Glutamatergic neuron (in vitro differentiated cells): Measurements from ENCODE around the gene ESRP2. TPM values are rescaled to one million over a fixed set of nuclear protein-coding genes. Genes with fewer than 3 reads are reported as not detected.

Experiments used
- DNase-seq: peaks from one replicate; pipeline ENCODE4 v3.0.0; 2022
- H3K27ac Mint-ChIP-seq: one replicate; pipeline ENCODE4 v1.8.0; 2020; ENCODE audit warnings: mild to moderate bottlenecking, mixed read lengths, inconsistent platforms; ENCODE audit not compliant: unreplicated experiment
- H3K27me3 Mint-ChIP-seq: one replicate; pipeline ENCODE4 v1.8.0; 2020; ENCODE audit warnings: mild to moderate bottlenecking, moderate library complexity, mixed read lengths, inconsistent platforms; ENCODE audit not compliant: unreplicated experiment
- H3K36me3 Mint-ChIP-seq: one replicate; pipeline ENCODE4 v1.8.0; 2020; ENCODE audit warnings: mild to moderate bottlenecking, mixed read lengths, inconsistent platforms; ENCODE audit not compliant: unreplicated experiment
- H3K4me1 Mint-ChIP-seq: one replicate; pipeline ENCODE4 v1.8.0; 2020; ENCODE audit warnings: mild to moderate bottlenecking, low read depth, mixed read lengths, inconsistent platforms; ENCODE audit not compliant: unreplicated experiment
- H3K4me3 Mint-ChIP-seq: one replicate; pipeline ENCODE4 v1.8.0; 2020; ENCODE audit warnings: mild to moderate bottlenecking, mixed read lengths, inconsistent platforms; ENCODE audit not compliant: unreplicated experiment
- H3K9me3 Mint-ChIP-seq: one replicate; pipeline ENCODE4 v1.8.0; 2020; ENCODE audit warnings: mild to moderate bottlenecking, moderate library complexity, mixed read lengths, inconsistent platforms; ENCODE audit not compliant: unreplicated experiment
- long read RNA-seq: library from polyadenylated mRNA; unstranded; transcript quantifications from one replicate; pipeline ENCODE4 v2.0.0, GENCODE V29; 2020; ENCODE audit not compliant: unreplicated experiment
- total RNA-seq: library from RNA; stranded (reverse); fragmentation: NEBNext Ultra II Directional; extraction: Animal tissue kit (Norgen Biotek cat#: 25700); gene quantifications from one replicate; pipeline ENCODE4 v1.2.1, GENCODE V29; 2021; ENCODE audit not compliant: unreplicated experiment
- TF ChIP-seq, protein P1 (sequence below): fragments of 200-600 bp; sonication (generic); IDR thresholded peaks from one replicate; pipeline ENCODE4 v1.5.0; 2021; ENCODE audit not compliant: partially characterized antibody, unreplicated experiment

Gene ESRP2
- total RNA-seq, result not detected
- long read RNA-seq, result 0 reads

DNA sequence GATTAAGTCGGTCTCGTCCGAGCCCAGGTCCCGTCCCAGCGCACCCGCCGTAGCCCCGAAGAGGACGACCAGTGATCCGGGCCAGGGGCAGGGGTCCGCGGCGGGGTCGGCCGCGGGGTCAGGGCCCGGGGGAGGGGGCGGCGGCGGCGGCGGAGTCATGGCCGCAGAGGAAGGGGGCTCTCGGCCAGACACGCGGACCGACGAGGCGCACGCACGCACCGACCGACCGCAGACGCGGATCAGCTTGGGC, at the start of gene ESRP2:
Gene ESRP2 (minus strand): TSS at position 241 of the 250 bp plus-strand sequence. CDS start 82 bp downstream, at position 159.
- peaks cover 8% of the 10 kb centered on the region for H3K27me3 Mint-ChIP-seq
- TF ChIP-seq, protein P1, sequence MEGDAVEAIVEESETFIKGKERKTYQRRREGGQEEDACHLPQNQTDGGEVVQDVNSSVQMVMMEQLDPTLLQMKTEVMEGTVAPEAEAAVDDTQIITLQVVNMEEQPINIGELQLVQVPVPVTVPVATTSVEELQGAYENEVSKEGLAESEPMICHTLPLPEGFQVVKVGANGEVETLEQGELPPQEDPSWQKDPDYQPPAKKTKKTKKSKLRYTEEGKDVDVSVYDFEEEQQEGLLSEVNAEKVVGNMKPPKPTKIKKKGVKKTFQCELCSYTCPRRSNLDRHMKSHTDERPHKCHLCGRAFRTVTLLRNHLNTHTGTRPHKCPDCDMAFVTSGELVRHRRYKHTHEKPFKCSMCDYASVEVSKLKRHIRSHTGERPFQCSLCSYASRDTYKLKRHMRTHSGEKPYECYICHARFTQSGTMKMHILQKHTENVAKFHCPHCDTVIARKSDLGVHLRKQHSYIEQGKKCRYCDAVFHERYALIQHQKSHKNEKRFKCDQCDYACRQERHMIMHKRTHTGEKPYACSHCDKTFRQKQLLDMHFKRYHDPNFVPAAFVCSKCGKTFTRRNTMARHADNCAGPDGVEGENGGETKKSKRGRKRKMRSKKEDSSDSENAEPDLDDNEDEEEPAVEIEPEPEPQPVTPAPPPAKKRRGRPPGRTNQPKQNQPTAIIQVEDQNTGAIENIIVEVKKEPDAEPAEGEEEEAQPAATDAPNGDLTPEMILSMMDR, result no peak
- peaks cover 2% of the 10 kb centered on the region for H3K9me3 Mint-ChIP-seq
- H3K4me3 Mint-ChIP-seq, result peak within 1 kb of the TSS; percentile 90
- DNase-seq, result no peak
- no peaks in the 10 kb centered on the region for H3K4me1 Mint-ChIP-seq
- H3K27ac Mint-ChIP-seq, result no peak within 1 kb of the TSS
- no peaks in the 10 kb centered on the region for H3K36me3 Mint-ChIP-seq

DNA sequence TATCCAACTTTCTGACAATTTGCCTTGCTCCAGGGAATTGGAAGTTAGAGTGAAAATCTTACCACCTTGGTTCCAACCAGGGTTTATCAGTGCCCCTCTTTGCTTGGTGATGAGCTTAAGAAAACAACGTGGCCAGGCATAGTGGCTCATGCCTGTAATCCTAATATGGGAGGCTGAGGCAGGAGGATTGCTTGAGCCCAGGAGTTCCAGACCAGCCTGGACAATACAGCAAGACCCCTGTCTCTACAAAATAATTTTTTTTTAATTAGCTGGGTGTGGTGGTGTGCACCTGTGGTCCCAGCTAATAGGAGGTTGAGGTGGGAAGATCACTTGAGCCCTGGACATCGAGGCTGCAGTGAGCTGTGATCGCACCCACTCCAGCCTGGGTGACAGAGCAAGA, 49.8 kb upstream of the ESRP2 start:
- H3K27me3 Mint-ChIP-seq, result peaks cover 2% of the 10 kb centered on the region
- TF ChIP-seq, protein P1, result no peak
- no peak overlapping the region for H3K4me3 Mint-ChIP-seq
- no peaks in the 10 kb centered on the region for H3K9me3 Mint-ChIP-seq
- H3K36me3 Mint-ChIP-seq, result no peaks in the 10 kb centered on the region
- H3K27ac Mint-ChIP-seq, result no peak overlapping the region
- peaks cover 17% of the 10 kb centered on the region for H3K4me1 Mint-ChIP-seq
- DNase-seq, result no peak

DNA sequence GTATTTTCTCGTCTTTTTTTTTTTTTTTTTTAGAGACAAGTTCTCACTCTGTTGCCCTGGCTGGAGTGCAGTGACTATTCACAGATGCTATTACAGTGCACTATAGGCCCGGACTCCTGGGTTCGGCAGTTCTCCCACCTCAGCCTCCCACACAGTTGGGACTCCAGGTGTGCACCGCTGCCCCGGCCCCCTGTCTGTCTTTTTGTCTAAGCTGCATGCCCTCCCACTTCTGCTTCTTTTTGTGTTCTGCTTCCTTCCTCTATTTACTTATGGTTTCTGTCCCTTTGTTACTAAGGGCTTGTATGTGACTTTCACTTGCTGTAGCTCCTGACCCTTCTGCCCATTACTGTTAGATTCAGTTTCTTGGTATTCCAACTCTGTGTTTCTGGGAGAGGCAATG, 48.9 kb upstream of the ESRP2 start:
- no peak overlapping the region for H3K4me3 Mint-ChIP-seq
- peaks cover 17% of the 10 kb centered on the region for H3K4me1 Mint-ChIP-seq
- TF ChIP-seq, protein P1, result no peak
- H3K27ac Mint-ChIP-seq, result no peak overlapping the region
- peaks cover 4% of the 10 kb centered on the region for H3K27me3 Mint-ChIP-seq
- H3K36me3 Mint-ChIP-seq, result peaks cover 3% of the 10 kb centered on the region
- H3K9me3 Mint-ChIP-seq, result no peaks in the 10 kb centered on the region
- DNase-seq, result no peak

DNA sequence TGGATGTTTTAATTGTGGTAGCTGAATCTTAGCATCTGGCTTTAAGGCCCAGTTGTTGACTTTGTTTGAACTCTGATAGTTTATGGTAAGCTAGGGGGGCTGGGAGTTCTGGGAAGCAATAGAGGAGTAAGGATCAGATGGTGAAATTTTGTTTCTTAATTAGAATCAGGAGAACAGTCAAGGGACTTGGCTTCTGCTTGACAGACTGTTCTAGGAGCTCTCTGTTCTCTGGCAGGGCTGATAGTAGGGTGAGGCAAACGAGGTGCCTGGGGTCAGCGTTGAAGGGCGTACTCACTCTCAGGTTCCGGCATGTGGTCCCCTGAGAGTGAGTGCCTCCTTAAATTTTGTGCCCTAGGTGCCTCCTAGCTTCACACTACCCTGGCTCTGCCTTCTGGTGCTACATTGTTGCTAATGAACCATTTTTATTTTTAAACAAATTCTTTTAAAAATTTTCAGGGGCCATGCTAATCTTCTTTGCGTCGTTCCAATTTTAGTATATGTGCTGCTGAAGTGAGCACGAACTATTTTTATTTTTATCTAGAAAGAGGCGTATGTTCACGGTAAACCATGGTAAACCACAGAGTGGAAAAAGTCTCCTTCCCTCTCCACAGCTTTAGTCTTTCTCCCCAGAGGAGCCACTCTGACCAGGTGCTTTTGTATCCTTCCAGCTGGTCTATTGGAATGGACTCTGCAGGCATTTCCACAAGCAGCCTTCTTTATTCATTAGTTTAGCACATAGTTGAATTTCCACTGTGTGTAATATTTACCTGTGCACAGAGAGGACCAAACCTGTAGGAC, 48.1 kb upstream of the ESRP2 start:
- TF ChIP-seq, protein P1, result no peak
- peak overlapping the region; percentile 6 for H3K27ac Mint-ChIP-seq
- H3K4me3 Mint-ChIP-seq, result no peak overlapping the region
- H3K9me3 Mint-ChIP-seq, result peaks cover 2% of the 10 kb centered on the region
- peaks cover 4% of the 10 kb centered on the region for H3K27me3 Mint-ChIP-seq
- no peak for DNase-seq
- H3K36me3 Mint-ChIP-seq, result peaks cover 9% of the 10 kb centered on the region
- peaks cover 17% of the 10 kb centered on the region for H3K4me1 Mint-ChIP-seq

DNA sequence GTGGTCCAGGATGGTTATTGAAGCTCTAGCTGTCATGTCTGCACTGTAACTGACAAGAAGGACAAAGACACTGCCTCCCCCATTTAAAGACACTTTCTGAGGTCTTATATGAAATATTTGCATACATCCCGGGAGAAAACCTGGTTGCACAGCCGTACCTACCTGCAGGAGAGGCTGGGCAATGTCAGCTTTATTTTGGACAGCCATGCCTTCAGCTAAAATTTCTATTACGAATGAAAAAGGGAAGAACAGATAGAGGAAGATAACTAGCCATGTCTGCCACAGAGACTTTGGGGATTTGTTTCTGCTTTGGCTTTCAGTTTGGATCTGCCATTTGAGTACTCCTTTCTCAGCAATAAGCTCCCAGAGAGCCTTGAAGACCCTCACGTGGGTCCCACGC, 47.4 kb upstream of the ESRP2 start:
- Mint-ChIP-seq H3K27me3 (peaks cover 4% of the 10 kb centered on the region), H3K27ac (peak overlapping the region; percentile 6), H3K4me3 (no peak overlapping the region), H3K36me3 (peaks cover 9% of the 10 kb centered on the region), H3K4me1 (peaks cover 17% of the 10 kb centered on the region), H3K9me3 (peaks cover 2% of the 10 kb centered on the region)
- TF ChIP-seq, protein P1, result no peak
- no peak for DNase-seq
